ENCODE data around the gene PLK3.
"Not testable (repeated sequence)": the region's sequence is repeated elsewhere in the genome, so short reads cannot be mapped to it uniquely, and the experiment has no call there.

- TF ChIP-seq CTCF (conservative IDR thresholded peaks at IDR 0.05; ENCODE audit: low read depth in 2 of 2); EZH2 (IDR thresholded peaks at IDR 0.05; ENCODE audit: low read depth, unreplicated experiment); EZH2phosphoT487 (IDR thresholded peaks at IDR 0.05; ENCODE audit: unreplicated experiment); POLR2AphosphoS5 (IDR thresholded peaks at IDR 0.05; ENCODE audit: low read depth); REST (IDR thresholded peaks at IDR 0.05; ENCODE audit: unreplicated experiment); CREB1 (CRISPR knock-in tag; IDR thresholded peaks at IDR 0.05; ENCODE audit: low read depth); ZNF331 (CRISPR knock-in tag; IDR thresholded peaks at IDR 0.05; ENCODE audit: low read depth); JUNB (IDR thresholded peaks at IDR 0.05; ENCODE audit: unreplicated experiment): not testable (repeated sequence)
These were observed 24.2 kb downstream of the PLK3 start for GRCh38 chr1:44824392-44824791.

Measured in GM23338 (cell line).